Transverse colon (tissue), 4 donors: ENCODE measurements around the gene ZBTB20.

ENCODE experiments used
- EP300 ChIP-seq: sonication (generic); formaldehyde crosslinking; IDR thresholded peaks from one replicate; pipeline ENCODE4 v1.6.1; 2017; ENCODE audit warnings: antibody characterized with exemption, low read depth
- POLR2A ChIP-seq: fragments of 450-650 bp; IDR thresholded peaks from one replicate; pipeline ENCODE4 v1.6.1; 2016; ENCODE audit warnings: antibody characterized with exemption, mild to moderate bottlenecking, moderate library complexity
- POLR2AphosphoS5 ChIP-seq, 3 donors: sonication (generic); formaldehyde crosslinking; IDR thresholded peaks; one replicate each; pipeline ENCODE4 v1.6.1; 2016; ENCODE audit warnings: antibody characterized with exemption in 3 of 3
- TF ChIP-seq, protein P1 (sequence below), 5 experiments: fragments of 200-600 bp in 3 of 5; fragments of 450-650 bp in 2 of 5; sonication (generic) in 3 of 5; IDR thresholded peaks; 1 replicate in 2 of 5; 2 replicates in 3 of 5; pipeline ENCODE4 v1.5.1; 2016 to 2017; ENCODE audit warnings: antibody characterized with exemption in 5 of 5, inconsistent platforms in 3 of 5, mild to moderate bottlenecking in 2 of 5, moderate library complexity in 1 of 5

DNA sequence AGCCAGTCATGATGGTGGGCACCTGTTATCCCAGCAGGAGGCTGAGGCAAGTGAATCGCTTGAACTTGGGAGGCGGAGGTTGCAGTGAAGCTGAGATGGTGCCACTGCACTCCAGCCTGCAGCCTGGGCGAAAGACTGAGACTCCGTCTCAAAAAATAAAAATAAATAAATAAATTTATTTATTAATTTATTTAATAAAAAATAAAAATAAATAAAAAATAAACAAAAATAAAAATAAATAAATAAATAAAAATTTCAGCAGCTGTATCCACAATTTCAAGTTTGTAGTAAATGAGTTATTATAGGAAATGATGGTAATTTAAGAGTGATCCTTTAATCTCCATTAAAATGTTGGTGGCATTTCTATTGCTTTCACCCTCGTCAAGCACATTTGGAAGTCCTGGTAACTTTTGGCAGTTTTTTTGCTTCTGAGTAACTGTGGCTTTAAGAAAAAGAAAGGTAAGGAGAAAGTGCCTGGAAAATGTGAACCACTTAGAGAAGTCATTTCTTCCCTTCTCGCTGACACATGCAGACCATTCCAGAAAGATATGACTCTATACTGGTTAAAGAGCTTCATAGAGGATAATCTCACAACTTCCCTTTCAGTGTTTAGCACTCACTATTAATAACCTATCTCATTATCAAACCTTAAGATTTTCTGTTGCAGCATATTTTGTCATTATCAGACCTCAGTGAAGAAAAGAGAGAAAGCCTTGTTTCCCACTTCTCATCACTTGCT lies 556.6 kb downstream of the ZBTB20 start:
- TF ChIP-seq POLR2A (no peak), EP300 (no peak), POLR2AphosphoS5 (IDR thresholded peaks at IDR 0.05) (no peak)
- TF ChIP-seq, protein P1, sequence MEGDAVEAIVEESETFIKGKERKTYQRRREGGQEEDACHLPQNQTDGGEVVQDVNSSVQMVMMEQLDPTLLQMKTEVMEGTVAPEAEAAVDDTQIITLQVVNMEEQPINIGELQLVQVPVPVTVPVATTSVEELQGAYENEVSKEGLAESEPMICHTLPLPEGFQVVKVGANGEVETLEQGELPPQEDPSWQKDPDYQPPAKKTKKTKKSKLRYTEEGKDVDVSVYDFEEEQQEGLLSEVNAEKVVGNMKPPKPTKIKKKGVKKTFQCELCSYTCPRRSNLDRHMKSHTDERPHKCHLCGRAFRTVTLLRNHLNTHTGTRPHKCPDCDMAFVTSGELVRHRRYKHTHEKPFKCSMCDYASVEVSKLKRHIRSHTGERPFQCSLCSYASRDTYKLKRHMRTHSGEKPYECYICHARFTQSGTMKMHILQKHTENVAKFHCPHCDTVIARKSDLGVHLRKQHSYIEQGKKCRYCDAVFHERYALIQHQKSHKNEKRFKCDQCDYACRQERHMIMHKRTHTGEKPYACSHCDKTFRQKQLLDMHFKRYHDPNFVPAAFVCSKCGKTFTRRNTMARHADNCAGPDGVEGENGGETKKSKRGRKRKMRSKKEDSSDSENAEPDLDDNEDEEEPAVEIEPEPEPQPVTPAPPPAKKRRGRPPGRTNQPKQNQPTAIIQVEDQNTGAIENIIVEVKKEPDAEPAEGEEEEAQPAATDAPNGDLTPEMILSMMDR (IDR thresholded peaks at IDR 0.05): no peak
